WTC11 (cell line): ENCODE results near the gene CDC20. TPM values are rescaled to one million over a fixed set of nuclear protein-coding genes. Genes with fewer than 3 reads are reported as not detected.

Experiments used
- ATF1 ChIP-seq: sonication (generic); formaldehyde crosslinking; IDR thresholded peaks from 2 replicates; pipeline ENCODE4 v1.8.1; 2023; ENCODE audit warnings: mild to moderate bottlenecking, moderate library complexity, missing genetic modification reagents
- CDX4 ChIP-seq: fragments of 250-450 bp; sonication (Bioruptor Pico); IDR thresholded peaks from 2 replicates; pipeline ENCODE4 v1.9.0; 2021; ENCODE audit warnings: moderate library complexity, mild to moderate bottlenecking, inconsistent platforms, borderline replicate concordance
- E2F1 ChIP-seq: sonication (generic); formaldehyde crosslinking; IDR thresholded peaks from 2 replicates; pipeline ENCODE4 v1.8.0; 2022; ENCODE audit warnings: mild to moderate bottlenecking, missing genetic modification reagents
- EMX1 ChIP-seq: fragments of 250-450 bp; sonication (Bioruptor Pico); IDR thresholded peaks from 2 replicates; pipeline ENCODE4 v1.8.0; 2021; ENCODE audit warnings: mild to moderate bottlenecking
- ERG ChIP-seq: fragments of 250-450 bp; sonication (Bioruptor Pico); IDR thresholded peaks from 2 replicates; pipeline ENCODE4 v1.8.0; 2021; ENCODE audit warnings: mild to moderate bottlenecking
- ESRRA ChIP-seq: sonication (generic); formaldehyde crosslinking; IDR thresholded peaks from 2 replicates; pipeline ENCODE4 v1.8.1; 2022; ENCODE audit warnings: mild to moderate bottlenecking, missing genetic modification reagents, borderline replicate concordance
- FOXK1 ChIP-seq: sonication (generic); formaldehyde crosslinking; IDR thresholded peaks from 2 replicates; pipeline ENCODE4 v1.8.0; 2022; ENCODE audit warnings: mild to moderate bottlenecking, moderate library complexity, missing genetic modification reagents
- HMGXB4 ChIP-seq: sonication (generic); formaldehyde crosslinking; IDR thresholded peaks from 2 replicates; pipeline ENCODE4 v1.8.1; 2023; ENCODE audit warnings: mild to moderate bottlenecking, moderate library complexity, missing genetic modification reagents
- IRF1 ChIP-seq: sonication (generic); formaldehyde crosslinking; IDR thresholded peaks from 2 replicates; pipeline ENCODE4 v1.8.0; 2023; ENCODE audit warnings: missing genetic modification reagents
- KAT7 ChIP-seq: sonication (generic); formaldehyde crosslinking; IDR thresholded peaks from 2 replicates; pipeline ENCODE4 v1.8.1; 2023; ENCODE audit warnings: missing genetic modification reagents, mild to moderate bottlenecking, borderline replicate concordance
- MAX ChIP-seq: sonication (generic); formaldehyde crosslinking; IDR thresholded peaks from 2 replicates; pipeline ENCODE4 v1.8.0; 2022; ENCODE audit warnings: mild to moderate bottlenecking, missing genetic modification reagents
- NFATC4 ChIP-seq: fragments of 250-450 bp; sonication (Bioruptor Pico); IDR thresholded peaks from 2 replicates; pipeline ENCODE4 v1.9.0; 2021; ENCODE audit warnings: mild to moderate bottlenecking
- PREB ChIP-seq: sonication (generic); formaldehyde crosslinking; IDR thresholded peaks from 2 replicates; pipeline ENCODE4 v1.8.1; 2022; ENCODE audit warnings: mild to moderate bottlenecking, missing genetic modification reagents, moderate library complexity, borderline replicate concordance
- RELA ChIP-seq: sonication (generic); formaldehyde crosslinking; IDR thresholded peaks from 2 replicates; pipeline ENCODE4 v1.8.1; 2022; ENCODE audit warnings: missing genetic modification reagents, mild to moderate bottlenecking, borderline replicate concordance
- SMAD4 ChIP-seq: sonication (generic); formaldehyde crosslinking; IDR thresholded peaks from 2 replicates; pipeline ENCODE4 v1.8.0; 2022; ENCODE audit warnings: mild to moderate bottlenecking, missing genetic modification reagents
- TEAD1 ChIP-seq: sonication (generic); formaldehyde crosslinking; IDR thresholded peaks from 2 replicates; pipeline ENCODE4 v1.8.0; 2022; ENCODE audit warnings: mild to moderate bottlenecking, missing genetic modification reagents
- TP53 ChIP-seq: sonication (generic); formaldehyde crosslinking; IDR thresholded peaks from 2 replicates; pipeline ENCODE4 v1.8.1; 2023; ENCODE audit warnings: mild to moderate bottlenecking, missing genetic modification reagents
- USF2 ChIP-seq: sonication (generic); formaldehyde crosslinking; IDR thresholded peaks from 2 replicates; pipeline ENCODE4 v1.8.1; 2023; ENCODE audit warnings: mild to moderate bottlenecking, missing genetic modification reagents, moderate library complexity
- ZBTB43 ChIP-seq: sonication (generic); formaldehyde crosslinking; IDR thresholded peaks from 2 replicates; pipeline ENCODE4 v1.8.1; 2023; ENCODE audit warnings: mild to moderate bottlenecking, missing genetic modification reagents
- ZMAT4 ChIP-seq: fragments of 250-450 bp; sonication (Bioruptor Pico); IDR thresholded peaks from 2 replicates; pipeline ENCODE4 v1.9.0; 2021; ENCODE audit warnings: mild to moderate bottlenecking
- ZNF263 ChIP-seq: sonication (generic); formaldehyde crosslinking; IDR thresholded peaks from 2 replicates; pipeline ENCODE4 v1.8.1; 2022; ENCODE audit warnings: low read depth, mild to moderate bottlenecking, moderate library complexity, missing genetic modification reagents
- ZNF396 ChIP-seq: fragments of 250-450 bp; sonication (Bioruptor Pico); IDR thresholded peaks from 2 replicates; pipeline ENCODE4 v1.8.0; 2021; ENCODE audit warnings: mild to moderate bottlenecking, moderate library complexity, borderline replicate concordance
- ZNF532 ChIP-seq: fragments of 250-450 bp; sonication (Bioruptor Pico); IDR thresholded peaks from 2 replicates; pipeline ENCODE4 v1.9.0; 2021; ENCODE audit warnings: mild to moderate bottlenecking, borderline replicate concordance
- ZNF671 ChIP-seq: fragments of 250-450 bp; sonication (Bioruptor Pico); IDR thresholded peaks from 2 replicates; pipeline ENCODE4 v1.8.0; 2021; ENCODE audit warnings: mild to moderate bottlenecking
- total RNA-seq: library from RNA; stranded (reverse); gene quantifications from 3 replicates; pipeline ENCODE4 v1.2.3, GENCODE V29; 2021

CDC20 gene
- total RNA-seq, 1 experiment from 2014 or later, result 280 TPM

GRCh38 chr1:43367904-43368645 lies 9.3 kb downstream of the CDC20 start, which contains the start of gene ELOVL1 (continued):
- TF ChIP-seq TEAD1 (CRISPR knock-in tag) (peak; percentile 65; the same call in 1 of the 2 replicates), ZNF671 (CRISPR knock-in tag) (no peak), ZNF263 (CRISPR knock-in tag) (0 out of 2 replicates have a peak, but pooled peaks have one; percentile 16), ESRRA (CRISPR knock-in tag) (no peak), KAT7 (CRISPR knock-in tag) (no peak), E2F1 (CRISPR knock-in tag) (0 out of 2 replicates have a peak, but pooled peaks have one; percentile 30), RELA (no peak; the same call in 1 of the 2 replicates), ZMAT4 (CRISPR knock-in tag) (no peak), USF2 (CRISPR knock-in tag) (no peak), PREB (CRISPR knock-in tag) (0 out of 2 replicates have a peak, but pooled peaks have one; percentile 36), IRF1 (CRISPR knock-in tag) (no peak), CDX4 (CRISPR knock-in tag) (no peak), NFATC4 (CRISPR knock-in tag) (no peak), ERG (CRISPR knock-in tag) (no peak), ZBTB43 (CRISPR knock-in tag) (0 out of 2 replicates have a peak, but pooled peaks have one; percentile 73), HMGXB4 (CRISPR knock-in tag) (peak; percentile 85), TP53 (no peak), SMAD4 (CRISPR knock-in tag) (no peak), ZNF532 (CRISPR knock-in tag) (no peak), MAX (CRISPR knock-in tag) (peak; percentile 94), ATF1 (CRISPR knock-in tag) (no peak), EMX1 (no peak), ZNF396 (CRISPR knock-in tag) (no peak), FOXK1 (peak; percentile 12)
